Endothelial cell (in vitro differentiated cells): Measurements from ENCODE around the gene SIVA1. TPM values are rescaled to one million over a fixed set of nuclear protein-coding genes. Genes with fewer than 3 reads are reported as not detected.

Experiments used
- DNase-seq: peaks from one replicate; pipeline ENCODE4 v3.0.0; 2021; ENCODE audit warnings: low spot score
- H3K27ac Mint-ChIP-seq: one replicate; pipeline ENCODE4 v1.8.0; 2021; ENCODE audit warnings: mixed read lengths, inconsistent platforms; ENCODE audit not compliant: unreplicated experiment
- H3K27me3 Mint-ChIP-seq: one replicate; pipeline ENCODE4 v1.8.0; 2021; ENCODE audit warnings: mild to moderate bottlenecking, moderate library complexity, mixed read lengths, inconsistent platforms; ENCODE audit not compliant: unreplicated experiment
- H3K36me3 Mint-ChIP-seq: one replicate; pipeline ENCODE4 v1.8.0; 2021; ENCODE audit warnings: mild to moderate bottlenecking, low read depth, mixed read lengths, inconsistent platforms; ENCODE audit not compliant: unreplicated experiment
- H3K4me1 Mint-ChIP-seq: one replicate; pipeline ENCODE4 v1.8.0; 2021; ENCODE audit warnings: mild to moderate bottlenecking, mixed read lengths, inconsistent platforms; ENCODE audit not compliant: unreplicated experiment
- H3K4me3 Mint-ChIP-seq: one replicate; pipeline ENCODE4 v1.8.0; 2021; ENCODE audit warnings: mild to moderate bottlenecking, mixed read lengths, inconsistent platforms; ENCODE audit not compliant: unreplicated experiment
- H3K9me3 Mint-ChIP-seq: one replicate; pipeline ENCODE4 v1.8.0; 2021; ENCODE audit warnings: mixed read lengths, inconsistent platforms; ENCODE audit not compliant: unreplicated experiment
- CTCF ChIP-seq: fragments of 200-600 bp; sonication (generic); IDR thresholded peaks from one replicate; pipeline ENCODE4 v1.5.0; 2021; ENCODE audit warnings: antibody characterized with exemption; ENCODE audit not compliant: unreplicated experiment
- total RNA-seq: library from RNA; stranded (reverse); fragmentation: NEBNext Ultra II Directional; extraction: Animal tissue kit (Norgen Biotek cat#: 25700); gene quantifications from one replicate; pipeline ENCODE4 v1.2.1, GENCODE V29; 2021; ENCODE audit not compliant: unreplicated experiment

SIVA1 gene
- total RNA-seq, 1 donor from 2014 or later, result 84.3 TPM

GRCh38 chr14:104786726-104787675, 34.1 kb downstream of the SIVA1 start:
- no peaks in the 10 kb centered on the region for H3K9me3 Mint-ChIP-seq
- H3K27me3 Mint-ChIP-seq, result peaks cover 10% of the 10 kb centered on the region
- no peak overlapping the region for H3K4me3 Mint-ChIP-seq
- peaks cover 4% of the 10 kb centered on the region for H3K36me3 Mint-ChIP-seq
- no peak for DNase-seq
- no peak for TF ChIP-seq CTCF
- no peak overlapping the region for H3K27ac Mint-ChIP-seq
- H3K4me1 Mint-ChIP-seq, result no peaks in the 10 kb centered on the region

- H3K4me3 Mint-ChIP-seq, result no peak overlapping the region
- H3K9me3 Mint-ChIP-seq, result no peaks in the 10 kb centered on the region
- H3K4me1 Mint-ChIP-seq, result no peaks in the 10 kb centered on the region
- DNase-seq, result no peak
- H3K27ac Mint-ChIP-seq, result no peak overlapping the region
- TF ChIP-seq CTCF, result no peak
- H3K27me3 Mint-ChIP-seq, result peaks cover 7% of the 10 kb centered on the region
- peaks cover 4% of the 10 kb centered on the region for H3K36me3 Mint-ChIP-seq
Observed at GRCh38 chr14:104787736-104788135, 34.8 kb downstream of the SIVA1 start.

- Mint-ChIP-seq H3K4me1 (peaks cover under 1% of the 10 kb centered on the region), H3K36me3 (peaks cover 4% of the 10 kb centered on the region), H3K4me3 (no peak overlapping the region), H3K9me3 (no peaks in the 10 kb centered on the region), H3K27ac (no peak overlapping the region), H3K27me3 (peaks cover 9% of the 10 kb centered on the region)
- TF ChIP-seq CTCF, result no peak
- no peak for DNase-seq
Observed at GRCh38 chr14:104788161-104788818, 35.3 kb downstream of the SIVA1 start.

- no peak overlapping the region for H3K27ac Mint-ChIP-seq
- DNase-seq, result no peak
- peaks cover 9% of the 10 kb centered on the region for H3K36me3 Mint-ChIP-seq
- no peak for TF ChIP-seq CTCF
- H3K9me3 Mint-ChIP-seq, result no peaks in the 10 kb centered on the region
- H3K27me3 Mint-ChIP-seq, result peaks cover 12% of the 10 kb centered on the region
- peaks cover 8% of the 10 kb centered on the region for H3K4me1 Mint-ChIP-seq
- H3K4me3 Mint-ChIP-seq, result no peak overlapping the region
Observed at GRCh38 chr14:104788873-104789663, 36.1 kb downstream of the SIVA1 start.
